H1 (cell line): ENCODE data around the gene SCAPER. TPM values are rescaled to one million over a fixed set of nuclear protein-coding genes. Genes with fewer than 3 reads are reported as not detected.

Experiments
- CTCF ChIA-PET: fragments of 300-600 bp; sonication (Branson Sonifier 250); formaldehyde crosslinking; loops from one replicate; lab custom pipeline; 2021; ENCODE audit not compliant: partially characterized antibody; lab: Charles Lee
- POLR2A ChIA-PET: fragments of 300-600 bp; sonication (Branson Sonifier 250); formaldehyde crosslinking; loops from one replicate; lab custom pipeline; 2021; ENCODE audit warnings: inconsistent platforms; ENCODE audit not compliant: partially characterized antibody; lab: Charles Lee
- DNase-seq, 2 experiments: peaks; one replicate each; pipeline versions ENCODE4 v3.0.0 to v3.0.0-alpha.2; 2010 to 2022; ENCODE audit warnings: low spot score in 2 of 2, low read depth in 1 of 2, mixed read lengths in 1 of 2
- FAIRE-seq: peaks from 2 replicates; lab custom pipeline; 2011; peaks lifted over from hg19 to GRCh38; lab: Jason Lieb, UNC
- H2AFZ ChIP-seq: 2 replicates; pipeline ENCODE4 v1.8.1; 2012; ENCODE audit warnings: low read length, inconsistent platforms
- H2AK5ac ChIP-seq: 2 replicates; pipeline ENCODE4 v1.6.1; 2013; ENCODE audit warnings: low read depth, low read length
- H2BK120ac ChIP-seq: replicated peaks from 2 replicates; pipeline ENCODE3; 2013; ENCODE audit warnings: low read depth, low read length, inconsistent platforms
- H2BK12ac ChIP-seq: 2 replicates; pipeline ENCODE4 v1.6.1; 2013; ENCODE audit warnings: low read depth, low read length
- H2BK15ac ChIP-seq: 2 replicates; pipeline ENCODE4 v1.6.1; 2013; ENCODE audit warnings: low read length
- H2BK20ac ChIP-seq: 2 replicates; pipeline ENCODE4 v1.6.1; 2013; ENCODE audit warnings: low read length
- H2BK5ac ChIP-seq: 2 replicates; pipeline ENCODE4 v1.6.1; 2013; ENCODE audit warnings: low read depth, low read length
- H3K14ac ChIP-seq: 2 replicates; pipeline ENCODE4 v1.6.1; 2013; ENCODE audit warnings: inconsistent platforms; ENCODE audit not compliant: insufficient read length
- H3K18ac ChIP-seq: 2 replicates; pipeline ENCODE4 v1.6.1; 2013; ENCODE audit warnings: low read length; ENCODE audit errors: extremely low read depth
- H3K23ac ChIP-seq: 2 replicates; pipeline ENCODE4 v1.6.1; 2013; ENCODE audit warnings: inconsistent platforms; ENCODE audit not compliant: insufficient read length
- H3K23me2 ChIP-seq: 2 replicates; pipeline ENCODE4 v1.6.1; 2013; ENCODE audit warnings: low read depth, low read length
- H3K27ac ChIP-seq: 2 replicates; pipeline ENCODE4 v1.6.1; 2011; ENCODE audit warnings: low read depth, low read length, inconsistent platforms
- H3K27me3 ChIP-seq, 4 experiments: replicated peaks in 1 of 4; 1 replicate in 1 of 4; 2 replicates in 3 of 4; pipeline versions ENCODE4 v1.6.1 to v1.8.1; 2011 to 2013; ENCODE audit warnings: low read length in 3 of 4, mild to moderate bottlenecking in 3 of 4, inconsistent platforms in 2 of 4, mixed read lengths in 2 of 4, moderate library complexity in 1 of 4; ENCODE audit not compliant: control insufficient read depth in 3 of 4, insufficient read depth in 3 of 4; ENCODE audit errors: extremely low read depth in 1 of 4
- H3K36me3 ChIP-seq, 4 experiments: 2 replicates each; pipeline versions ENCODE4 v1.6.1 to v1.8.1; 2011 to 2013; ENCODE audit warnings: mild to moderate bottlenecking in 4 of 4, low read length in 3 of 4, moderate library complexity in 2 of 4, control low read depth in 1 of 4, inconsistent platforms in 1 of 4; ENCODE audit not compliant: insufficient read depth in 4 of 4, control insufficient read depth in 2 of 4
- H3K4ac ChIP-seq: replicated peaks from 2 replicates; pipeline ENCODE3; 2013; ENCODE audit warnings: low read length, low read depth, mixed read lengths, inconsistent platforms; ENCODE audit not compliant: insufficient read length
- H3K4me1 ChIP-seq, 4 experiments: replicated peaks in 1 of 4; 1 replicate in 1 of 4; 2 replicates in 3 of 4; pipeline versions ENCODE4 v1.6.1 to v1.8.1; 2011 to 2013; ENCODE audit warnings: low read length in 3 of 4, inconsistent platforms in 2 of 4, mixed read lengths in 1 of 4; ENCODE audit not compliant: insufficient read depth in 4 of 4, control insufficient read depth in 3 of 4
- H3K4me2 ChIP-seq, 2 experiments: 2 replicates each; pipeline versions ENCODE4 v1.6.1 to v1.8.1; 2011 to 2013; ENCODE audit warnings: low read depth in 2 of 2, low read length in 2 of 2, control low read depth in 1 of 2, inconsistent platforms in 1 of 2, mild to moderate bottlenecking in 1 of 2; ENCODE audit not compliant: insufficient read depth in 1 of 2
- H3K4me3 ChIP-seq, 4 experiments: fragments of 200-600, 300-600 bp in 1 of 4; sonication (generic), shearing (Covaris generic), sonication (Bioruptor Twin) in 1 of 4; 2 replicates each; pipeline versions ENCODE4 v1.5.1 to v1.8.1; 2011 to 2016; ENCODE audit warnings: low read length in 4 of 4, low read depth in 3 of 4, control low read depth in 2 of 4, inconsistent platforms in 2 of 4, mild to moderate bottlenecking in 2 of 4, mixed read lengths in 1 of 4, moderate library complexity in 1 of 4; ENCODE audit not compliant: insufficient read depth in 2 of 4; ENCODE audit errors: extremely low read depth in 1 of 4
- H3K56ac ChIP-seq: replicated peaks from 2 replicates; pipeline ENCODE3; 2013; ENCODE audit warnings: low read depth, mild to moderate bottlenecking, mixed read lengths, low read length, inconsistent platforms; ENCODE audit not compliant: insufficient read length
- H3K79me1 ChIP-seq: 2 replicates; pipeline ENCODE4 v1.6.1; 2013; ENCODE audit warnings: low read depth, low read length, control low read depth
- H3K79me2 ChIP-seq, 2 experiments: 2 replicates each; pipeline versions ENCODE4 v1.6.1 to v1.8.1; 2012 to 2013; ENCODE audit warnings: low read length in 2 of 2, mild to moderate bottlenecking in 2 of 2, inconsistent platforms in 1 of 2; ENCODE audit not compliant: insufficient read depth in 2 of 2, control insufficient read depth in 1 of 2
- H3K9ac ChIP-seq, 4 experiments: replicated peaks in 1 of 4; 1 replicate in 1 of 4; 2 replicates in 3 of 4; pipeline versions ENCODE4 v1.6.1 to v1.8.1; 2011 to 2013; ENCODE audit warnings: low read depth in 3 of 4, low read length in 3 of 4, control low read depth in 2 of 4, mild to moderate bottlenecking in 2 of 4, moderate library complexity in 2 of 4, inconsistent platforms in 1 of 4; ENCODE audit errors: extremely low read depth in 1 of 4
- H3K9me3 ChIP-seq, 2 experiments: 2 replicates each; pipeline versions ENCODE4 v1.6.1 to v1.8.1; 2012 to 2013; ENCODE audit warnings: mild to moderate bottlenecking in 2 of 2, moderate library complexity in 2 of 2, control low read depth in 1 of 2, inconsistent platforms in 1 of 2, low read depth in 1 of 2, low read length in 1 of 2, mixed read lengths in 1 of 2; ENCODE audit not compliant: insufficient read depth in 2 of 2
- H4K20me1 ChIP-seq, 2 experiments: replicated peaks in 1 of 2; 2 replicates each; pipeline versions ENCODE3 to v1.8.1; 2011 to 2013; ENCODE audit warnings: inconsistent platforms in 2 of 2, low read length in 2 of 2, mild to moderate bottlenecking in 1 of 2; ENCODE audit not compliant: insufficient read depth in 2 of 2, control insufficient read depth in 1 of 2
- H4K5ac ChIP-seq: 2 replicates; pipeline ENCODE4 v1.6.1; 2013; ENCODE audit warnings: low read length, low read depth, mixed read lengths, inconsistent platforms; ENCODE audit not compliant: insufficient read length
- H4K8ac ChIP-seq: 2 replicates; pipeline ENCODE4 v1.8.0; 2013; ENCODE audit warnings: mild to moderate bottlenecking, moderate library complexity, low read length, inconsistent platforms; ENCODE audit not compliant: insufficient read depth; ENCODE audit errors: extremely low read depth
- H4K91ac ChIP-seq: replicated peaks from 2 replicates; pipeline ENCODE3; 2013; ENCODE audit warnings: low read length, mixed read lengths, inconsistent platforms; ENCODE audit not compliant: insufficient read length
- ASH2L ChIP-seq: fragments of 200-600, 300-600 bp; sonication (generic); IDR thresholded peaks from one replicate; pipeline ENCODE4 v1.7.1; 2017; ENCODE audit warnings: low read length
- FOSL1 ChIP-seq: IDR thresholded peaks from 2 replicates; pipeline ENCODE4 v1.6.1; 2011; ENCODE audit warnings: mild to moderate bottlenecking, low read depth, low read length, moderate library complexity; ENCODE audit not compliant: insufficient read depth
- GTF2F1 ChIP-seq: IDR thresholded peaks from 2 replicates; pipeline ENCODE4 v1.6.1; 2012; ENCODE audit warnings: low read depth, low read length, improper control_type of control experiment, borderline replicate concordance
- RAD21 ChIP-seq, 2 experiments: IDR thresholded peaks in 1 of 2; conservative IDR thresholded peaks in 1 of 2; 2 replicates each; pipeline ENCODE4 v1.6.1; 2011; ENCODE audit warnings: low read depth in 2 of 2, low read length in 2 of 2, improper control_type of control experiment in 1 of 2, inconsistent platforms in 1 of 2, mild to moderate bottlenecking in 1 of 2, moderate library complexity in 1 of 2
- SP2 ChIP-seq: IDR thresholded peaks from 2 replicates; pipeline ENCODE4 v1.6.1; 2012; ENCODE audit warnings: mild to moderate bottlenecking, low read length, inconsistent platforms
- TBP ChIP-seq: IDR thresholded peaks from 2 replicates; pipeline ENCODE4 v1.6.1; 2011; ENCODE audit warnings: low read depth, low read length, improper control_type of control experiment
- WGBS, 2 experiments: shearing (Covaris generic) in 1 of 2; methylation state at CpG; one replicate each; pipeline versions ENCODE4 v1.1.6 to v1.1.7; 2013 to 2015; ENCODE audit warnings: low lambda C conversion rate in 2 of 2, mixed read lengths in 2 of 2, inconsistent platforms in 1 of 2, low coverage in 1 of 2, missing lambda C conversion rate in 1 of 2; ENCODE audit not compliant: insufficient replicate concordance in 2 of 2, insufficient coverage in 1 of 2, insufficient read length in 1 of 2; ENCODE audit errors: extremely low coverage in 1 of 2, missing lambda C conversion rate in 1 of 2; 5-methylcytosine and 5-hydroxymethylcytosine counted together
- polyA plus RNA-seq, 7 experiments: library from polyadenylated mRNA; depleted of rRNA in 3 of 7; stranded (reverse) in 5 of 7; unstranded in 2 of 7; fragments of >200 nt in 5 of 7; fragments of 200-250 nt in 2 of 7; gene quantifications; 1 replicate in 5 of 7; 2 replicates in 1 of 7; 4 replicates in 1 of 7; pipeline versions ENCODE4 v1.2.1 to v1.2.3, GENCODE V29; 2011 to 2013; ENCODE audit warnings: missing spikeins in 2 of 7, mixed read lengths in 2 of 7
- total RNA-seq: library from RNA; stranded (reverse); fragmentation: NEBNext Ultra II Directional; extraction: Animal tissue kit (Norgen Biotek cat#: 25700); gene quantifications from 2 replicates; pipeline ENCODE4 v1.2.1, GENCODE V29; 2021

Gene SCAPER
- total and polyA plus RNA-seq, 2 of the 8 experiments (the other 6 are each of a cell fraction or from before 2014, with no cell fraction given), result 1.6 to 6.8 TPM

DNA sequence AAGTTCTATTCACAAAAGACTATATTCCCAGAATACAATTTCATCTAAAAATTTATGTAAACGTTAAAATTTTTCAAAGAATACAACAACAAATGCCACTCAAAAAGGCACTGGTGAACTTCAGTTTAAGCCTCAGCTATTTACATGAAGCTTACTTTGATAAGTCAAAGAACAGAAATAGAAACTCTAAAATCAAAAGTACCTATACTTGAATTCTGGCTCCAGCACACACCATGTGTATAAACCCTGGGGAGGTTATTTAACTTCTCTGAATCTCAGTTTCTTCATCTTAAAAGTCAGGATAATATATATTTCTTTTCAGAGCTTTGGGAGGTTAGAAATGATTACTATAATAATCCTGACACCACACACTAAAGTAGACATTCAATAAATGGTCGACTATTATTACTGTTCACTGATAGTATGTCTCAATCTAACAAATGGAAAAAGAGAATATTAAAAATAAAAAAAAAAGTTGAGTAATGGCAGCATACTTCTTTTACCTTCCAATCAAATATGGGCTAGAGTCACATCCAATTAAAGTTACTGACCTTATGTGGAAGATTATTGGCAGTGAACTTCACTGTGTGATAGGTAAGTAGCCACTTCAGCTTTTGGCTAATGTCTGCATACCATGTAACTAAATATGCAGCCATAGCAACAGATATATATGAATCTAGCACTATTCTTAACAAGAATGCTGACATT lies 320.1 kb downstream of the SCAPER start:
- H2AFZ ChIP-seq, result no peak overlapping the region
- H2BK5ac ChIP-seq, result no peak overlapping the region
- CTCF ChIA-PET, result no interaction called here
- H2AK5ac ChIP-seq, result no peak overlapping the region
- H3K4me1 ChIP-seq, result no peaks in the 10 kb centered on the region
- WGBS, 2 experiments, result 92% methylated on average over 2 of the region's 2 CpGs; no CpG with 5 or more reads in 1 of the 2 experiments
- H3K4ac ChIP-seq, result no peak overlapping the region
- H3K9ac ChIP-seq, result no peak overlapping the region
- H3K79me2 ChIP-seq, result no peaks in the 10 kb centered on the region
- H2BK120ac ChIP-seq, result no peak overlapping the region
- H3K27me3 ChIP-seq, result no peaks in the 10 kb centered on the region
- no peak overlapping the region for H4K8ac ChIP-seq
- H3K4me2 ChIP-seq, result no peak overlapping the region
- no peak overlapping the region for H3K56ac ChIP-seq
- no peak overlapping the region for H3K23ac ChIP-seq
- POLR2A ChIA-PET, result no interaction called here
- no peak overlapping the region for H4K5ac ChIP-seq
- H3K18ac ChIP-seq, result no peak overlapping the region
- H4K91ac ChIP-seq, result no peak overlapping the region
- H3K14ac ChIP-seq, result no peak overlapping the region
- H2BK20ac ChIP-seq, result no peak overlapping the region
- no peak for TF ChIP-seq FOSL1
- TF ChIP-seq TBP, result no peak
- no peak for TF ChIP-seq RAD21 (IDR thresholded peaks at IDR 0.05 in 1 of 2, conservative IDR thresholded peaks at IDR 0.05 in 1 of 2; ENCODE audit: low read depth in 2 of 2, low read length in 2 of 2)
- TF ChIP-seq SP2, result no peak
- no peak for TF ChIP-seq ASH2L
- no peak for TF ChIP-seq GTF2F1
- no peak overlapping the region for H2BK15ac ChIP-seq
- H4K20me1 ChIP-seq, result no peaks in the 10 kb centered on the region
- no peak overlapping the region for H3K27ac ChIP-seq
- H2BK12ac ChIP-seq, result no peak overlapping the region
- no peak for FAIRE-seq
- H3K4me3 ChIP-seq, result no peak overlapping the region
- no peaks in the 10 kb centered on the region for H3K23me2 ChIP-seq
- no peaks in the 10 kb centered on the region for H3K36me3 ChIP-seq
- no peaks in the 10 kb centered on the region; a peak in 1 of 4 replicates for H3K9me3 ChIP-seq
- H3K79me1 ChIP-seq, result no peaks in the 10 kb centered on the region
- DNase-seq, result no peak
